ENCODE data around the gene MRPL4.
A peak's percentile ranks its signal among the peaks of the same experiment; 100 is the strongest.

Gene MRPL4

DNA sequence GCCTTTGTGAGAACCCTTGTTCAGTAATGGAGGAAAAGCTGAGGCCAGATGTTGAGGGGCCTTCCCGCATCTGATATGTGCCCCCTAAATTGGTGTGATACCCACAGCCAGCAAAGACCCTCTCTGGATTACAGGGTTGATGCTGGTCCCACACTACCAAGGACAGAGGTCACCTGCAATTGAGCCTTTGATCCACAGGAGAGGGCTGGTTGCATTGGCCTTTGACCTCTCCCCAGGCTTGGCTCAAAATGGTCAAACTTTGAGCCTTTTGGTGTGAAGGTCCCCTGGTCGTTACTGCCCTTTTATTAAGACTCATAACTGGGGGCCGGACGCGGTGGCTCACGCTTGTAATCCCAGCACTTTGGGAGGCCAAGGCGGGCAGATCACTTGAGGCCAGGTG, 8.4 kb upstream of the MRPL4 start:
- Histone ChIP-seq H3K4me3 (ENCODE audit: low read depth, low read length) (no peak overlapping the region), H3K36me3 (no peaks in the 10 kb centered on the region), H3K27me3 (no peaks in the 10 kb centered on the region), H3K9me3 (no peaks in the 10 kb centered on the region), H3K4me1 (no peaks in the 10 kb centered on the region)
- TF ChIP-seq, protein P1, sequence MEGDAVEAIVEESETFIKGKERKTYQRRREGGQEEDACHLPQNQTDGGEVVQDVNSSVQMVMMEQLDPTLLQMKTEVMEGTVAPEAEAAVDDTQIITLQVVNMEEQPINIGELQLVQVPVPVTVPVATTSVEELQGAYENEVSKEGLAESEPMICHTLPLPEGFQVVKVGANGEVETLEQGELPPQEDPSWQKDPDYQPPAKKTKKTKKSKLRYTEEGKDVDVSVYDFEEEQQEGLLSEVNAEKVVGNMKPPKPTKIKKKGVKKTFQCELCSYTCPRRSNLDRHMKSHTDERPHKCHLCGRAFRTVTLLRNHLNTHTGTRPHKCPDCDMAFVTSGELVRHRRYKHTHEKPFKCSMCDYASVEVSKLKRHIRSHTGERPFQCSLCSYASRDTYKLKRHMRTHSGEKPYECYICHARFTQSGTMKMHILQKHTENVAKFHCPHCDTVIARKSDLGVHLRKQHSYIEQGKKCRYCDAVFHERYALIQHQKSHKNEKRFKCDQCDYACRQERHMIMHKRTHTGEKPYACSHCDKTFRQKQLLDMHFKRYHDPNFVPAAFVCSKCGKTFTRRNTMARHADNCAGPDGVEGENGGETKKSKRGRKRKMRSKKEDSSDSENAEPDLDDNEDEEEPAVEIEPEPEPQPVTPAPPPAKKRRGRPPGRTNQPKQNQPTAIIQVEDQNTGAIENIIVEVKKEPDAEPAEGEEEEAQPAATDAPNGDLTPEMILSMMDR (IDR thresholded peaks at IDR 0.05; ENCODE audit: low read depth, low read length) = no peak
- DNase-seq = no peak

DNA sequence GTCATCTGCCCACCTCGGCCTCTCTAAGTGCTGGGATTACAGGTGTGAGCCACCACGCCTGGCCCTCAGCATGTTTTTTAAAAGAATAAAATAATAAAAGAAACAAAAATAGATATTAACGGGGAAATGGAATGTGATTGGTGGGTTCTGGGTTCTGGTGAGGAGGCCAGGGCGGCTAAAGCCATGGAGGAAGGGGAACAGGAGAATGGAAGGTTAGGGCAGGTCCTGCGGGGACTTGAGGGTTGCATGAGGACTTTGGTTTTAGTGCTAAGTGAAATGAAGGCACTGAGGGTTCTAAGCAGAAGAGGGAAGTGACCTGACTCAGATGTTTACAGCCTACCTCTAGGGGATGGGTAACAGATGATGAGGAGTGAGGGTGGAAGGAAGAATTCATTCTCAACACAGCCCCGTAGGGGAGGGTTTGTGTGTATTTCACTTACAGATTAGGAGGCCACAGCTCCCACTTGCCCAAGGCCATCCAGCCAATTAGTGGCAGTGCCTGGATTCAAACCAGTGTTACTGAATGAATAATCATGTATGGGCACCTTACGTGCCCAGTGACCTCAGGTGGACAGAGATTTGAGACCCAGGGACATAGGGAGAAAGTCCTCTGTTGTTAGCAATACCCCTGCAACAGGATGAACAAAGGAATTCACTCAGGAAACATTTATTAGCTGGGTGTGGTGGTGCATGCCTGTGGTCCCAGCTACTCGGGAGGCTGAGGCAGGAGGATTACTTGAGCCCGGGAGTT, 6.7 kb upstream of the MRPL4 start:
- H3K36me3 ChIP-seq = no peaks in the 10 kb centered on the region
- DNase-seq = no peak
- H3K27me3 ChIP-seq = no peaks in the 10 kb centered on the region
- TF ChIP-seq, protein P1 (IDR thresholded peaks at IDR 0.05; ENCODE audit: low read depth, low read length) = no peak
- no peaks in the 10 kb centered on the region for H3K9me3 ChIP-seq
- no peak overlapping the region for H3K4me3 ChIP-seq (ENCODE audit: low read depth, low read length)
- no peaks in the 10 kb centered on the region for H3K4me1 ChIP-seq

- no peaks in the 10 kb centered on the region for H3K36me3 ChIP-seq
- TF ChIP-seq, protein P1 (IDR thresholded peaks at IDR 0.05; ENCODE audit: low read depth, low read length) = no peak
- no peak overlapping the region for H3K4me3 ChIP-seq (ENCODE audit: low read depth, low read length)
- H3K4me1 ChIP-seq = no peaks in the 10 kb centered on the region
- no peaks in the 10 kb centered on the region for H3K27me3 ChIP-seq
- no peaks in the 10 kb centered on the region for H3K9me3 ChIP-seq
- no peak for DNase-seq
These were observed 5.5 kb upstream of the MRPL4 start for GRCh38 chr19:10246511-10246910.

DNA sequence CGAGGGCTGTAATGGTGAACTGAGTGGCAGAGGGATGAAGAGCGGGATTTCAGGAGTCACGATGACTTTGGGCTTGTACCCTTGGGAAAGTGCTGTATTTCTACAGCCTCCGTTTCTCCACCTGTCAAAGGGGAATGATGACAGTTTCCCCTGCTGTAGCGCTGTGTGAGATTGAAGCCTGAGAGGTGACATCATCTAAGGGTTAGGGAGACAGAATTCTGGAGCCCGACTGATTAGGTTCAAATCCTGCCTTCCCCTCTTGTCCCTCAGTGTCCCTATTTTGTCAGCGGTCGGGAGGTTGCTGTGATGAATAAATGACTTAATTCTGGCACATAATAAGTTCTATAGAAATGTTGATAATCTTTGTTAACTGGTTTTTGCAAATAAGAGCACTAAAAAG, 693 bp downstream of the MRPL4 start:
- no peak for DNase-seq
- Histone ChIP-seq H3K9me3 (no peaks in the 10 kb centered on the region), H3K4me3 (ENCODE audit: low read depth, low read length) (peak overlapping the region; percentile 83), H3K36me3 (peaks cover 30% of the 10 kb centered on the region), H3K4me1 (no peaks in the 10 kb centered on the region), H3K27me3 (no peaks in the 10 kb centered on the region)
- TF ChIP-seq, protein P1 (IDR thresholded peaks at IDR 0.05; ENCODE audit: low read depth, low read length) = no peak

DNA sequence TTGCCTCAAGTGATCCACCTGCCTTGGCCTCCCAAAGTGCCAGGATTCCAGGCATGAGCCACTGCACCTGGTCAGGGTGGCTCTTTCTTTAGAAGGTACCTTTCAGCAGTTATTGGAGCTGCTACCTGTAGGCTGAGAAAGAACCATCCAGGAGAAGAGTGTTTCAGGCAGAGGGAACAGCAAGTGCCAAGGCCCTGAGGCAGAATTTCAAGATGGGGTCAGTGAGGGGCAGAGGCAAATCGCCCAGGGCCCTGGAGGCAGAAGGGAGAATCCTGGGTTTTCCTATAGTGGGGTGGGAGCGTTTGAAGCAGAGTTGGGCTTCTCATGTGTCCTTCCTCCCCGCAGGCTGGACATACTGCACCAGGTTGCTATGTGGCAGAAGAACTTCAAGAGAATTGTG, 2.2 kb downstream of the MRPL4 start:
- DNase-seq = no peak
- H3K36me3 ChIP-seq = peaks cover 40% of the 10 kb centered on the region
- TF ChIP-seq, protein P1 (IDR thresholded peaks at IDR 0.05; ENCODE audit: low read depth, low read length) = no peak
- peaks cover 2% of the 10 kb centered on the region; the same call in 1 of the 2 replicates for H3K4me1 ChIP-seq
- no peak overlapping the region for H3K4me3 ChIP-seq (ENCODE audit: low read depth, low read length)
- no peaks in the 10 kb centered on the region for H3K9me3 ChIP-seq
- no peaks in the 10 kb centered on the region for H3K27me3 ChIP-seq

DNA sequence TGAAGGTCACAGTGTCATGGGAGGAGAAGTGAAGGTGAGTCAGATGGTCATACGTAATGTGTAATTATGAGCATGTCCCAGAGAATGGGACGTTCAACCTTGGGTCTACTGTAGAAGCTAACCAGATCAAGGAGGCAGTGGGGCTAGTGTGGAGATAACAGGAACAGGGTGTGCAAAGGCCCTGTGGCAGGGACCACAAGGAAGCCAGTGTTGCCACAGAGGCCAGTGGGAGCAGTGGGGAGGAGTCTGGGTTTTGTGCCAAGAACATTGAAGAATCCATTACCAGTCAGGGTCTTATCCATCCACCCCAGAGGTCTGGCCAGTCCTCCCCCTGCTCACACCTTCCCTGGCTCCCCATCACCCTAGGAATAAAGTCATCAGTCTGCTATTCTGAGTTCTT, 3.3 kb downstream of the MRPL4 start:
- DNase-seq = no peak
- TF ChIP-seq, protein P1 (IDR thresholded peaks at IDR 0.05; ENCODE audit: low read depth, low read length) = no peak
- peaks cover 45% of the 10 kb centered on the region for H3K36me3 ChIP-seq
- H3K4me1 ChIP-seq = peaks cover 5% of the 10 kb centered on the region
- no peaks in the 10 kb centered on the region for H3K27me3 ChIP-seq
- no peak overlapping the region for H3K4me3 ChIP-seq (ENCODE audit: low read depth, low read length)
- no peaks in the 10 kb centered on the region for H3K9me3 ChIP-seq

Measured in BE2C (cell line).